Measurements from ENCODE around the gene DUOXA2. TPM values are rescaled to one million over a fixed set of nuclear protein-coding genes. Genes with fewer than 3 reads are reported as not detected.
"Not testable (repeated sequence)": the region's sequence is repeated elsewhere in the genome, so short reads cannot be mapped to it uniquely, and the experiment has no call there.

DUOXA2 gene
- not detected for total RNA-seq
- polyA plus RNA-seq, result under 1 TPM in 1 of 2 donors, not detected in 1; 0.13 TPM
- long read RNA-seq, donor 1, result 0 reads
- long read RNA-seq, donor 2, result 0 reads

- 2% methylated on average over 42 of the region's 42 CpGs for WGBS, 2 donors
- no peak within 1 kb of the TSS for H3K4me3 ChIP-seq (ENCODE audit: low read length in 2 of 2)
- H3K4me1 ChIP-seq (ENCODE audit: control insufficient read depth in 1 of 2, insufficient read depth in 2 of 2, low read length in 2 of 2), result no peaks in the 10 kb centered on the region
Measured at GRCh38 chr15:45114076-45114750, at the start of gene DUOXA2, which contains the start of gene DUOX2. DUOXA2 (plus strand) TSS chr15:45114326; CDS start chr15:45114606, 280 bp downstream. DUOX2 (minus strand) TSS chr15:45114172; CDS start chr15:45113411, 761 bp downstream.

GRCh38 chr15:45064386-45064785 is 49.7 kb upstream of the DUOXA2 start:
- Histone ChIP-seq H3K36me3 (ENCODE audit: control insufficient read depth in 1 of 2, insufficient read depth in 2 of 2, low read length in 1 of 2) (no peaks in the 10 kb centered on the region), H3K27me3 (ENCODE audit: control insufficient read depth in 1 of 2, insufficient read depth in 2 of 2, low read length in 1 of 2) (no peaks in the 10 kb centered on the region)
- 92 to 93% methylated on average over 4 of the region's 4 CpGs for WGBS, 2 donors

More at GRCh38 chr15:45114076-45114750, at the start of gene DUOXA2, which contains the start of gene DUOX2:
- intact Hi-C loops (cut with DNase I), result no loop called here
- H3K27me3 ChIP-seq (ENCODE audit: control insufficient read depth in 1 of 2, insufficient read depth in 2 of 2, low read length in 1 of 2), result no peaks in the 10 kb centered on the region
- H3K27ac ChIP-seq (ENCODE audit: low read depth in 1 of 2, low read length in 2 of 2), result no peak within 1 kb of the TSS
- peak in 1 of 2 donors; percentile 71 for DNase-seq
- H3K36me3 ChIP-seq (ENCODE audit: control insufficient read depth in 1 of 2, insufficient read depth in 2 of 2, low read length in 1 of 2), result no peaks in the 10 kb centered on the region
- no peaks in the 10 kb centered on the region for H3K9me3 ChIP-seq (ENCODE audit: control insufficient read depth, low read length)
- no peak for ATAC-seq (ENCODE audit: low FRiP score)

DNA sequence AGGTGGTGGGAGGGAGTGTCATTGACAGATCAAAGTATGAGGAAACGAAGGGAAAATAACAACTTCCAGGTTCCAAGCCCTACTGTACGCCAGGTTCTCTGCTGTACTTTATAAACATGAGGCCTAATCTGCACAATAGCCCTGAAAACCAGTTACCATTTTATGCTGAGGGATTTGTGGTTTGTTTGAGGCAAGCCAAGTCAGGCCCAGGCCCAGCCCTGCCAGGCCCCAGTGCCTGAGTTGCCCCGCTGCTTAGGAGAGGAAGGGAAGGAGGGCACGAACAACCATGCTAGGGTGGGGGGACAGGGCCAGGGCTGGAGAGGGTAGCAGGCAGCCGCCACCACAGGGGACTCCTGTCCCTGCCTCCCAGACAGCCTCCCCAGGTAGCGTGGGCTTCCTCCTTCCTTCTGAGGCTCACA is 44.2 kb upstream of the DUOXA2 start:
- intact Hi-C loops (cut with DNase I); H3K4me1 ChIP-seq (ENCODE audit: control insufficient read depth in 1 of 2, insufficient read depth in 2 of 2, low read length in 2 of 2); H3K4me3 ChIP-seq (ENCODE audit: low read length in 2 of 2); DNase-seq; H3K9me3 ChIP-seq (ENCODE audit: control insufficient read depth, low read length); H3K36me3 ChIP-seq (ENCODE audit: control insufficient read depth in 1 of 2, insufficient read depth in 2 of 2, low read length in 1 of 2); H3K27ac ChIP-seq (ENCODE audit: low read depth in 1 of 2, low read length in 2 of 2); H3K27me3 ChIP-seq (ENCODE audit: control insufficient read depth in 1 of 2, insufficient read depth in 2 of 2, low read length in 1 of 2): not testable (repeated sequence)
- WGBS, 2 donors, result 95 to 99% methylated on average over 4 to 5 of the region's 6 CpGs
- peak; percentile 43 for ATAC-seq (ENCODE audit: low FRiP score)

More at GRCh38 chr15:45064386-45064785, 49.7 kb upstream of the DUOXA2 start:
- ATAC-seq (ENCODE audit: low FRiP score) (no peak), DNase-seq (no peak)
- Histone ChIP-seq H3K4me1 (ENCODE audit: control insufficient read depth in 1 of 2, insufficient read depth in 2 of 2, low read length in 2 of 2) (no peaks in the 10 kb centered on the region), H3K9me3 (ENCODE audit: control insufficient read depth, low read length) (no peaks in the 10 kb centered on the region), H3K27ac (ENCODE audit: low read depth in 1 of 2, low read length in 2 of 2) (no peak overlapping the region), H3K4me3 (ENCODE audit: low read length in 2 of 2) (no peak overlapping the region)
- intact Hi-C loops (cut with DNase I), result no loop called here

- DNase-seq; ATAC-seq (ENCODE audit: low FRiP score); H3K27ac ChIP-seq (ENCODE audit: low read depth in 1 of 2, low read length in 2 of 2); H3K36me3 ChIP-seq (ENCODE audit: control insufficient read depth in 1 of 2, insufficient read depth in 2 of 2, low read length in 1 of 2); H3K9me3 ChIP-seq (ENCODE audit: control insufficient read depth, low read length); H3K4me3 ChIP-seq (ENCODE audit: low read length in 2 of 2); H3K4me1 ChIP-seq (ENCODE audit: control insufficient read depth in 1 of 2, insufficient read depth in 2 of 2, low read length in 2 of 2); intact Hi-C loops (cut with DNase I); H3K27me3 ChIP-seq (ENCODE audit: control insufficient read depth in 1 of 2, insufficient read depth in 2 of 2, low read length in 1 of 2): not testable (repeated sequence)
Measured at GRCh38 chr15:45073602-45074001, 40.5 kb upstream of the DUOXA2 start.

GRCh38 chr15:45075440-45076320 is 38.4 kb upstream of the DUOXA2 start:
- ATAC-seq (ENCODE audit: low FRiP score); DNase-seq; H3K36me3 ChIP-seq (ENCODE audit: control insufficient read depth in 1 of 2, insufficient read depth in 2 of 2, low read length in 1 of 2); H3K27me3 ChIP-seq (ENCODE audit: control insufficient read depth in 1 of 2, insufficient read depth in 2 of 2, low read length in 1 of 2); H3K9me3 ChIP-seq (ENCODE audit: control insufficient read depth, low read length); intact Hi-C loops (cut with DNase I); H3K27ac ChIP-seq (ENCODE audit: low read depth in 1 of 2, low read length in 2 of 2); H3K4me3 ChIP-seq (ENCODE audit: low read length in 2 of 2); H3K4me1 ChIP-seq (ENCODE audit: control insufficient read depth in 1 of 2, insufficient read depth in 2 of 2, low read length in 2 of 2): not testable (repeated sequence)
- 93 to 100% methylated on average over 1 of the region's 9 CpGs for WGBS, 2 donors

DNA sequence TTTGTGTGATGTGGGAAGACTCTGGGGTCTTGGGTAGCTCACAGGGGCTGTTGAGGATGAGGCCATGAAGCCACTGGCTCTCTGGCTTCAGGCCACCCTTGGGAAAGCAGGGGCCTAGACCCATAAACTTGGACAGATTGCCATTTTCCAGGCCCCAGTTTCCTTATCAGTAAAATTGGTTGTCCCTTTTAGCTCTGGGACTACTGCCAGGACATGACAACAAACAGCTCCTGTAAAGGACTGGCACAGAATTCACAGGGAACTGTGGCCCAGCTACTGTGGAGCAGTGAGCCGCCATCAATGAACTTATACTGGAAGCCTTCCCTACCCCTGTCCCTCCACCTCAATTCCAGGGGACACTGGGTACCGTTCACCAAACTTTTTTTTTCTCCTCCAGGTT is 36.7 kb upstream of the DUOXA2 start:
- intact Hi-C loops (cut with DNase I); ATAC-seq (ENCODE audit: low FRiP score); H3K27me3 ChIP-seq (ENCODE audit: control insufficient read depth in 1 of 2, insufficient read depth in 2 of 2, low read length in 1 of 2); DNase-seq; H3K27ac ChIP-seq (ENCODE audit: low read depth in 1 of 2, low read length in 2 of 2); H3K36me3 ChIP-seq (ENCODE audit: control insufficient read depth in 1 of 2, insufficient read depth in 2 of 2, low read length in 1 of 2); H3K4me1 ChIP-seq (ENCODE audit: control insufficient read depth in 1 of 2, insufficient read depth in 2 of 2, low read length in 2 of 2); H3K4me3 ChIP-seq (ENCODE audit: low read length in 2 of 2); H3K9me3 ChIP-seq (ENCODE audit: control insufficient read depth, low read length): not testable (repeated sequence)
- WGBS, 2 donors, result 35 to 44% methylated on average over 2 of the region's 2 CpGs

DNA sequence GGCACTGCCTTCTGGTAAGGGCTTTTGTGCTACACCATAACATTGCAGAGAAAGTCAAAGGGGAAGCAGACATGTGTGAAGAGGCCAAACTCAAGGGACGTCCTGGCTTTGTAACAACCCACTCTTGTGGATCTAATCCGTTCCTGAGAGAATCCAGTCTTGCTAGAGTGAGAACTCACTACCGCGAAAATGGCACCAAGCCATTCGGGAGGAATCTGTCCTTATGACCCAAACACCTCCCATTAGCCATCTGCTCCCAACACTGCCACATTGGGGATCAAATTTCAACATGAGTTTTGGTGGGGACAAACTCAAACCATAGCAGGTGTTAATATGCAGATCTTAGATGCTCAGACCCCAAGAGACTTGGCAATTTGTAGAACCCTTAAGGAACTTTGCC is 34.9 kb upstream of the DUOXA2 start:
- H3K4me1 ChIP-seq (ENCODE audit: control insufficient read depth in 1 of 2, insufficient read depth in 2 of 2, low read length in 2 of 2); ATAC-seq (ENCODE audit: low FRiP score); intact Hi-C loops (cut with DNase I); H3K27ac ChIP-seq (ENCODE audit: low read depth in 1 of 2, low read length in 2 of 2); H3K27me3 ChIP-seq (ENCODE audit: control insufficient read depth in 1 of 2, insufficient read depth in 2 of 2, low read length in 1 of 2); H3K9me3 ChIP-seq (ENCODE audit: control insufficient read depth, low read length); H3K4me3 ChIP-seq (ENCODE audit: low read length in 2 of 2); H3K36me3 ChIP-seq (ENCODE audit: control insufficient read depth in 1 of 2, insufficient read depth in 2 of 2, low read length in 1 of 2); DNase-seq: not testable (repeated sequence)
- WGBS, 2 donors, result 68 to 73% methylated on average over 5 of the region's 5 CpGs

DNA sequence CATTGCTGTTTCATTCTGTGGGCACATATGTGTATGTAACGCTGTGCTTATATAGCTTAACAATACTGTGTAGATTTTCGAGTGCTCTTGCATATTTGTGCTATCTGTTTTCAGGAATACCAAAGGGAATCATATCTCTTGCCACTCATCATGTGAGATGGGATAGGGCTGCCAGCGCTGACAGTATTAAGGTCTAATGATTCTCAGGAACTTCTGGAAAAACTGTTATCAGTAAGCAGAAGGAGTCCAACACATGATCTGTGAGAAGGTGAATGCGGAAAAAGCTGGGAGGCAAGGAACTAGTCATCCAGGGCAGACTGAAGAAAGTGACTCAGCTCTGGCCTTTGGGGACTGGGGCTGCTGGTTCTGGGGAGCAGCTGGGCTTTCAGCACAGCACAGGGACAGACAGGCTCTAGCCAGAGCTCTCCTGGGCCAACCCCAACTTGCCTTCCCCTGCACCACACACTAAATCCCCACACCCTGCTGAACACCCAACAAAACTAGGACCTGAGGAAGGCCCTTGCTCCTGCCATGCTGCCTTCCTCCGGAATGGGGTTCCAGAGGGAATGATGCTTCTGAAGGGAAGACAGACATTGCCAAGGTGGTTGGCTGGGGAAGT is 34.4 kb upstream of the DUOXA2 start:
- H3K36me3 ChIP-seq (ENCODE audit: control insufficient read depth in 1 of 2, insufficient read depth in 2 of 2, low read length in 1 of 2); H3K9me3 ChIP-seq (ENCODE audit: control insufficient read depth, low read length); H3K4me3 ChIP-seq (ENCODE audit: low read length in 2 of 2); DNase-seq; intact Hi-C loops (cut with DNase I); H3K4me1 ChIP-seq (ENCODE audit: control insufficient read depth in 1 of 2, insufficient read depth in 2 of 2, low read length in 2 of 2); H3K27ac ChIP-seq (ENCODE audit: low read depth in 1 of 2, low read length in 2 of 2); ATAC-seq (ENCODE audit: low FRiP score); H3K27me3 ChIP-seq (ENCODE audit: control insufficient read depth in 1 of 2, insufficient read depth in 2 of 2, low read length in 1 of 2): not testable (repeated sequence)
- 73 to 80% methylated on average over 5 of the region's 5 CpGs for WGBS, 2 donors
